DMS114 treated with DMSO at 0.1 percent for 48 hours (cell line): ENCODE data around the gene USP17L29.
"Not testable (repeated sequence)": the region's sequence is repeated elsewhere in the genome, so short reads cannot be mapped to it uniquely, and the experiment has no call there.

Experiments used
- DNase-seq: peaks from one replicate; lab custom pipeline; 2025; ENCODE audit not compliant: unreplicated experiment; lab: John Stamatoyannopoulos, UW

USP17L29 gene, protein sequence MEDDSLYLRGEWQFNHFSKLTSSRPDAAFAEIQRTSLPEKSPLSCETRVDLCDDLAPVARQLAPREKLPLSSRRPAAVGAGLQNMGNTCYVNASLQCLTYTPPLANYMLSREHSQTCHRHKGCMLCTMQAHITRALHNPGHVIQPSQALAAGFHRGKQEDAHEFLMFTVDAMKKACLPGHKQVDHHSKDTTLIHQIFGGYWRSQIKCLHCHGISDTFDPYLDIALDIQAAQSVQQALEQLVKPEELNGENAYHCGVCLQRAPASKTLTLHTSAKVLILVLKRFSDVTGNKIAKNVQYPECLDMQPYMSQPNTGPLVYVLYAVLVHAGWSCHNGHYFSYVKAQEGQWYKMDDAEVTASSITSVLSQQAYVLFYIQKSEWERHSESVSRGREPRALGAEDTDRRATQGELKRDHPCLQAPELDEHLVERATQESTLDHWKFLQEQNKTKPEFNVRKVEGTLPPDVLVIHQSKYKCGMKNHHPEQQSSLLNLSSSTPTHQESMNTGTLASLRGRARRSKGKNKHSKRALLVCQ

DNA sequence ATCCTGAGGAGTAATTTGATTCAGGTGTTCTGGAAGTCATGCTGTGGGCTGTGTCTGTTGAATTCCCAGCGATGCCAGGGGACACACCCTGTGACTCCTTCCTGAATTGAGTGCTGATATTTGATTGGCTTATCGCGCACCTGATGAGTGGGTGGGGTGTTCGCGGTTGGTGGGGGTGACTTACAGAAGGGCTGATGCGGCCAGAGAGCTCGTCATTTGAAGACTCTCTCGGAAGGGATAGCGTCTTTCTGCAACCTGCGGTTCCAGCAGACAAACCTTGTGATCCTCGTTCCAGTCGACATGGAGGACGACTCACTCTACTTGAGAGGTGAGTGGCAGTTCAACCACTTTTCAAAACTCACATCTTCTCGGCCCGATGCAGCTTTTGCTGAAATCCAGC lies at the start of gene USP17L29:
TSS of gene USP17L29 (plus strand) at position 301 of the 400 bp plus-strand sequence. CDS start at position 301, 0 bp downstream.
- not testable (repeated sequence) for DNase-seq

DNA sequence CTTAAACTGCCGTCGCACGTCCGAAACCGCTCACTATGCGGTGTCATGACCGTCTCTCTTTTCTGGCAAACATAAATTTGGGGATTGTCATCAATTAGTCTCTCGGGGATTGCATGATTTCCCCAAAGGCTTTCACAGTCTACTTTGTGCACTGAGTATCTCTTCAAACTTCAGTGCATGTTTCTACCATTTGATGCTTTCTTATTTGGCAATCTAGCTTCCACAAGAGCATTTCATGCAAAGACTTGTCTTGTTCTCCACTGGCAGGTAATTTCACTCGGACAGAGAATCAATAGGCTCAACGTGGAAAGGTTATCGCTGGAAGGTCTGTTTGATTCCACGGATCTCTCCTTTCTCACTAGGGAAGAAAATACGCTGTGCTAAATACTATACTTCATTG lies 29.2 kb upstream of the USP17L29 start:
- not testable (repeated sequence) for DNase-seq

DNA sequence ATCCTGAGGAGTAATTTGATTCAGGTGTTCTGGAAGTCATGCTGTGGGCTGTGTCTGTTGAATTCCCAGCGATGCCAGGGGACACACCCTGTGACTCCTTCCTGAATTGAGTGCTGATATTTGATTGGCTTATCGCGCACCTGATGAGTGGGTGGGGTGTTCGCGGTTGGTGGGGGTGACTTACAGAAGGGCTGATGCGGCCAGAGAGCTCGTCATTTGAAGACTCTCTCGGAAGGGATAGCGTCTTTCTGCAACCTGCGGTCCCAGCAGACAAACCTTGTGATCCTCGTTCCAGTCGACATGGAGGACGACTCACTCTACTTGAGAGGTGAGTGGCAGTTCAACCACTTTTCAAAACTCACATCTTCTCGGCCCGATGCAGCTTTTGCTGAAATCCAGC lies 28.6 kb upstream of the USP17L29 start, which contains the start of gene USP17L24:
TSS of gene USP17L24 (plus strand) at position 301 of the 400 bp plus-strand sequence. CDS start at position 301, 0 bp downstream.
- not testable (repeated sequence) for DNase-seq

DNA sequence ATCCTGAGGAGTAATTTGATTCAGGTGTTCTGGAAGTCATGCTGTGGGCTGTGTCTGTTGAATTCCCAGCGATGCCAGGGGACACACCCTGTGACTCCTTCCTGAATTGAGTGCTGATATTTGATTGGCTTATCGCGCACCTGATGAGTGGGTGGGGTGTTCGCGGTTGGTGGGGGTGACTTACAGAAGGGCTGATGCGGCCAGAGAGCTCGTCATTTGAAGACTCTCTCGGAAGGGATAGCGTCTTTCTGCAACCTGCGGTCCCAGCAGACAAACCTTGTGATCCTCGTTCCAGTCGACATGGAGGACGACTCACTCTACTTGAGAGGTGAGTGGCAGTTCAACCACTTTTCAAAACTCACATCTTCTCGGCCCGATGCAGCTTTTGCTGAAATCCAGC lies 23.8 kb upstream of the USP17L29 start, which contains the start of gene USP17L25:
TSS of gene USP17L25 (plus strand) at position 301 of the 400 bp plus-strand sequence. CDS start at position 301, 0 bp downstream.
- not testable (repeated sequence) for DNase-seq

DNA sequence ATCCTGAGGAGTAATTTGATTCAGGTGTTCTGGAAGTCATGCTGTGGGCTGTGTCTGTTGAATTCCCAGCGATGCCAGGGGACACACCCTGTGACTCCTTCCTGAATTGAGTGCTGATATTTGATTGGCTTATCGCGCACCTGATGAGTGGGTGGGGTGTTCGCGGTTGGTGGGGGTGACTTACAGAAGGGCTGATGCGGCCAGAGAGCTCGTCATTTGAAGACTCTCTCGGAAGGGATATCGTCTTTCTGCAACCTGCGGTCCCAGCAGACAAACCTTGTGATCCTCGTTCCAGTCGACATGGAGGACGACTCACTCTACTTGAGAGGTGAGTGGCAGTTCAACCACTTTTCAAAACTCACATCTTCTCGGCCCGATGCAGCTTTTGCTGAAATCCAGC lies 19.1 kb upstream of the USP17L29 start, which contains the start of gene USP17L26:
TSS of gene USP17L26 (plus strand) at position 301 of the 400 bp plus-strand sequence. CDS start at position 301, 0 bp downstream.
- not testable (repeated sequence) for DNase-seq

DNA sequence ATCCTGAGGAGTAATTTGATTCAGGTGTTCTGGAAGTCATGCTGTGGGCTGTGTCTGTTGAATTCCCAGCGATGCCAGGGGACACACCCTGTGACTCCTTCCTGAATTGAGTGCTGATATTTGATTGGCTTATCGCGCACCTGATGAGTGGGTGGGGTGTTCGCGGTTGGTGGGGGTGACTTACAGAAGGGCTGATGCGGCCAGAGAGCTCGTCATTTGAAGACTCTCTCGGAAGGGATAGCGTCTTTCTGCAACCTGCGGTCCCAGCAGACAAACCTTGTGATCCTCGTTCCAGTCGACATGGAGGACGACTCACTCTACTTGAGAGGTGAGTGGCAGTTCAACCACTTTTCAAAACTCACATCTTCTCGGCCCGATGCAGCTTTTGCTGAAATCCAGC lies 14.3 kb upstream of the USP17L29 start, which contains the start of gene USP17L5:
TSS of gene USP17L5 (plus strand) at position 301 of the 400 bp plus-strand sequence. CDS start at position 301, 0 bp downstream.
- not testable (repeated sequence) for DNase-seq

DNA sequence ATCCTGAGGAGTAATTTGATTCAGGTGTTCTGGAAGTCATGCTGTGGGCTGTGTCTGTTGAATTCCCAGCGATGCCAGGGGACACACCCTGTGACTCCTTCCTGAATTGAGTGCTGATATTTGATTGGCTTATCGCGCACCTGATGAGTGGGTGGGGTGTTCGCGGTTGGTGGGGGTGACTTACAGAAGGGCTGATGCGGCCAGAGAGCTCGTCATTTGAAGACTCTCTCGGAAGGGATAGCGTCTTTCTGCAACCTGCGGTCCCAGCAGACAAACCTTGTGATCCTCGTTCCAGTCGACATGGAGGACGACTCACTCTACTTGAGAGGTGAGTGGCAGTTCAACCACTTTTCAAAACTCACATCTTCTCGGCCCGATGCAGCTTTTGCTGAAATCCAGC lies 9.6 kb upstream of the USP17L29 start, which contains the start of gene USP17L27:
TSS of gene USP17L27 (plus strand) at position 301 of the 400 bp plus-strand sequence. CDS start at position 301, 0 bp downstream.
- DNase-seq: not testable (repeated sequence)

DNA sequence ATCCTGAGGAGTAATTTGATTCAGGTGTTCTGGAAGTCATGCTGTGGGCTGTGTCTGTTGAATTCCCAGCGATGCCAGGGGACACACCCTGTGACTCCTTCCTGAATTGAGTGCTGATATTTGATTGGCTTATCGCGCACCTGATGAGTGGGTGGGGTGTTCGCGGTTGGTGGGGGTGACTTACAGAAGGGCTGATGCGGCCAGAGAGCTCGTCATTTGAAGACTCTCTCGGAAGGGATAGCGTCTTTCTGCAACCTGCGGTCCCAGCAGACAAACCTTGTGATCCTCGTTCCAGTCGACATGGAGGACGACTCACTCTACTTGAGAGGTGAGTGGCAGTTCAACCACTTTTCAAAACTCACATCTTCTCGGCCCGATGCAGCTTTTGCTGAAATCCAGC lies 4.8 kb upstream of the USP17L29 start, which contains the start of gene USP17L28:
TSS of gene USP17L28 (plus strand) at position 301 of the 400 bp plus-strand sequence. CDS start at position 301, 0 bp downstream.
- DNase-seq: not testable (repeated sequence)

DNA sequence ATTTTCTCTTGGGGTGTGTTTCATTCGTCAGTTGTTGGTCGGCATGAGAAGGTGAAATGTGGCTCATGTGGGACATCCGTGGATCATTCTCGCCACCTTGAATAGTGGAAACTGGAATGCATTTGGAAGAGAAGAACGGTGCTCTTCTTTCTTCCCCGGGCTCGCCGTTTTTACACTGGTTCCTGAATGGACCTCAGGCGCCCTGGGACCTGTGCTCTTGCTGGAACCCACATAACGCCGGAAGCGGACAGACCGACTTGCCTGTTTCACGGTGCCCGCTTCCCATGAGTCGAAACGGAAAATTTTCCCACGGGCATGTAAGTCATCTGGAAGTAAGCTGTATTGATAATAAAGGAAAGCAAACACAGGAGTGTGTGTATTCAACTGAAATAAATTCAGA lies 2.6 kb upstream of the USP17L29 start:
- not testable (repeated sequence) for DNase-seq

DNA sequence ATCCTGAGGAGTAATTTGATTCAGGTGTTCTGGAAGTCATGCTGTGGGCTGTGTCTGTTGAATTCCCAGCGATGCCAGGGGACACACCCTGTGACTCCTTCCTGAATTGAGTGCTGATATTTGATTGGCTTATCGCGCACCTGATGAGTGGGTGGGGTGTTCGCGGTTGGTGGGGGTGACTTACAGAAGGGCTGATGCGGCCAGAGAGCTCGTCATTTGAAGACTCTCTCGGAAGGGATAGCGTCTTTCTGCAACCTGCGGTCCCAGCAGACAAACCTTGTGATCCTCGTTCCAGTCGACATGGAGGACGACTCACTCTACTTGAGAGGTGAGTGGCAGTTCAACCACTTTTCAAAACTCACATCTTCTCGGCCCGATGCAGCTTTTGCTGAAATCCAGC lies 9.4 kb downstream of the USP17L29 start, which contains the start of gene USP17L30:
TSS of gene USP17L30 (plus strand) at position 301 of the 400 bp plus-strand sequence. CDS start at position 301, 0 bp downstream.
- not testable (repeated sequence) for DNase-seq

DNA sequence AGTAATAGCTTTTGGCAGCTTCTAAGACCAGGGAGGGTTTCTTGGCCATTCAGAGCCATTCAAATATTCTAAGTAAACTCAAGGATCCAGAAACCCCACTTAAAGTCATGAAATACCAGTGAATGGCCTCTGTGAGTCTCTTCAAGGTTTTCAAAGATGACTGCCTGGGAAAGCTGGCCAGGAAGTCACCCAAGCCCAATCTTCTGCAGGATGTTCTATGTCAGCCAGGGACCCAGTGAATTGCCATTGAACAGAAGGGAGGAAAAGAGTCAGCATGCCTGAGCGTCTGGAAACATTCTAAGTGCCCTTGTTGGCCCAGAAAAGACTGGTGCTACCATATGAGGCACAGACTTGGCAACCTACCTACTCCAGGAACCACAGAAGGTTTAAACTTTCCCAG lies 26.4 kb downstream of the USP17L29 start:
- not testable (repeated sequence) for DNase-seq

DNA sequence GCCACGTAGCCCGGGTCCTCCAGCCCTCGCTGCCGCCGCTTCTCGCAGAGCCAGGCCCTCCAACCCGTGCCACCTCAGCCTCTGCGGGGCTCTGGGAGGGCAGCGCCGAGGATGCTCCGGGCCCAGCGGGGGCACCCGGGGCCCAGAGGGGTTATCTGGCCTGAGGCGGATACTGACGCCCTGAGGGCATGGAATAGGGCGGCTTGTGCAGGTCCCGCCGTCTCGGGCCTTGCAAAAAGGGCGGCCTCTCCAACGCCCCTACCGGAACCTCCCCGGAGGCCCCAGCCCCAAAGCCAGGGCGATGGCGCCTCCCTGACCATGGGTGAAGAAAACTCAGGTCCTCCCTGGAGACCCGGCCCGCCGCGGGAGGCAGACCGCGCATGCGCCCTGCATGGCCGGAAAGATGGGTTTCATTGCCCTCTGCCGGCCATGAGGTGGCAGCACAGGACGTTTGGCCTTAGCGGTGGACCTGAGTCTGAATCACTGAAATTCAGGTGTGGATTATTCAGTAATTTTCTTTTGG lies 27.6 kb downstream of the USP17L29 start:
- not testable (repeated sequence) for DNase-seq

DNA sequence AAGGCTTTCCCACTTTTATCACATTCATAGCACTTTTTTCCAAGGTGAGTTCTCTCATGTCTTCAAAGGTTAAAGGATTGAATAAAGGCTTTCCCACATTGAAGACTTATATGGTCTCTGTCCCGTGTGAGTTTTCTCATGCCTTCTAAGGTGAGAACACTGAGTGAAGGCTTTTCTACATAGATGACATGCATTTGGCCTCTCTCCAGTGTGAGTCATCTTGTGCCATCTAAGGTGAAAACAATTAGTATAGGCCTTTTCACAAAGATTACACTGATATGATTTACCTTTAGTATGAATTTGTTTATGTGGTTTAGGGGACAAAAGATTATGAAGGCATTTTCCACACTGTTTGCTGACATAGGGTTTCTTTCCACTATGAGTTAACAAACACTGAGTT lies 30.7 kb downstream of the USP17L29 start:
- no peak for DNase-seq

DNA sequence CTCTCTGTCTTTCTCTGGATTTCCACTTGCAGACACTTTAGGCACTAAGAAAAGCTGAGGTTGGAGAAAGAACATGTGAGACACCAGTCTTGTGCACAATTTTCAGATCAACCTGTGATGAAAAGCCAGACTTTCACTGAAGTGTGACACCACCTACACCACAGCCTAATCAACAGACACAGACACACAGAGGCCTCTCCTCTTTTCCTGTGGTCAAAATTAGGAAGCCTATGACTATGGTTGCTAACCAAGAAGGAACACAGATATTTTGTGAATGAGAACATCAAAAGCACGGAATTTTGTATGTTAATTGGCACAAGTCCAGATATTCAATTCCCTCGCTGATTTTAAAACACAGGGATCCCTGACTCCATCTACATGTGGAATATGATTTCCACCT lies 35.6 kb downstream of the USP17L29 start:
- DNase-seq: not testable (repeated sequence)
